HG02981 (cell line): Measurements from ENCODE around the gene PNMA8C.
"Not testable (repeated sequence)": the region's sequence is repeated elsewhere in the genome, so short reads cannot be mapped to it uniquely, and the experiment has no call there.

Experiments
- ATAC-seq: cut with Tn5 transposase; IDR thresholded peaks from one replicate; pipeline ENCODE4 v1.9.1; 2021; ENCODE audit warnings: mild to moderate bottlenecking, moderate library complexity; ENCODE audit not compliant: unreplicated experiment

The PNMA8C gene

GRCh38 chr19:46411925-46412649, 16.6 kb downstream of the PNMA8C start:
- no peak for ATAC-seq

- ATAC-seq = no peak
Measured at GRCh38 chr19:46411088-46411924, 17.4 kb downstream of the PNMA8C start.

DNA sequence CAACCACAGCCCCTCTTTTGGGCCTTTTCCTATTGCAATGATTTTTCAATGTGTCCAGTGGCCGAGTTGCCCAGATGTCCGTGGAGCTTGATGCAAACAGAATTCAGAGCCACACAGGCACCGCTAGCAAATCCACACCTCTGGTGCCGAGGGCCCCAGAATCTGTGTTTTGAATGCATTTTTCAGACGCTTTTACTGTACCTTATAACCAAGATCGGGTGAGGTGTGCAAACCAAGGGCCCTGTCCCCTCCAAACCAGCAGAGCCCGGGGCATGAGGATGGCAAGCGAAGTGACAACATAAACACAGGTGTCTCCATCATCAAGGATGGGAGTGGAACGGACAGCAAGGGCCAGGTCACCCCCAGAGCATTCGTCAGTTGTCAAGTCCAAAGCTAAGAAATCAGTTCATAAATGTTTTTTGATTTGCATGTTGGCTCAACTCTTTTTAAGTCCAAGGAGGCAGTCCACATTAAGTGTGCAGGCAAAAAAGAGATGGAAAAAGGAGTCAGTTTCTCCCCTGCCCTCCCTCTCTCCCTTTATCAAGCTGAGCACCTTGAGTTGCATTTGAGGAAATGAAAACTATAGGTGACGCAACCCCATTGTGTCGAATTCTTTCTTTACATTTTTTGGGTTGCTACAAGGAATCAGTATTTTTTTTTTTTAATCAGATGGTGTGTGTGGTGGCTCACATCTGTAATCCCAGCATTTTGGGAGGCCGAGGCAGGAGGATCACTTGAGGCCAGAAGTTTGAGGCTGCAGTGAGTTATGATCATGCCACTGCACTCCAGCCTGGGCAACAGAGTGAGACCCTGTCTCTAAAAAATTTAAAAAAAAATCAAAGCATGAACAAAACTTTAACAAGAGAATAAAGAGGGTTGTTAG, 18.3 kb downstream of the PNMA8C start:
- no peak for ATAC-seq

GRCh38 chr19:46409191-46409590, 19.5 kb downstream of the PNMA8C start:
- no peak for ATAC-seq

- no peak for ATAC-seq
Measured at GRCh38 chr19:46408664-46409039, 20.1 kb downstream of the PNMA8C start.

- ATAC-seq = no peak
Measured at GRCh38 chr19:46407856-46408663, 20.7 kb downstream of the PNMA8C start.

DNA sequence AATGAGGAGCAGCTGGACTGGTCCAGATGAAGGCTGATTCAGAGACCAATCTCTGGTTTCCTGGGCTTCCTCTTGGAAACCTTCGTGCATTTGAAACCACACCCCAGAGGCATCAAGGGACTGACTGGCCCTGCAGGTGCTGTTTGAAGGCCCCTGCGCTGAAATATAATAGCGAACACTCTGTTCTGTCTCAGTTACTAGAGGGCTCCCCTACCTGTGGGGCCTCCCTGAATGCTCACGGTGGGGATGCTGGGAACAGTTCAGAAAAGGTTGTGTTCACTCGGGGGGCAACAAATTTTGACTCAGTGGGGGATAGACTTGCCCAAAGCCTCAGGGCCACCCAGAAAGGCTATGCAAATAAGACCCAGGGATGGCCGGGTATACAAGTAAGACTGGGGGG, 21.8 kb downstream of the PNMA8C start:
- no peak for ATAC-seq

- no peak for ATAC-seq
Measured at GRCh38 chr19:46404753-46405468, 23.8 kb downstream of the PNMA8C start.

- ATAC-seq = no peak
Measured at GRCh38 chr19:46404055-46404752, 24.5 kb downstream of the PNMA8C start.

GRCh38 chr19:46402725-46403124, 26.0 kb downstream of the PNMA8C start:
- no peak for ATAC-seq

DNA sequence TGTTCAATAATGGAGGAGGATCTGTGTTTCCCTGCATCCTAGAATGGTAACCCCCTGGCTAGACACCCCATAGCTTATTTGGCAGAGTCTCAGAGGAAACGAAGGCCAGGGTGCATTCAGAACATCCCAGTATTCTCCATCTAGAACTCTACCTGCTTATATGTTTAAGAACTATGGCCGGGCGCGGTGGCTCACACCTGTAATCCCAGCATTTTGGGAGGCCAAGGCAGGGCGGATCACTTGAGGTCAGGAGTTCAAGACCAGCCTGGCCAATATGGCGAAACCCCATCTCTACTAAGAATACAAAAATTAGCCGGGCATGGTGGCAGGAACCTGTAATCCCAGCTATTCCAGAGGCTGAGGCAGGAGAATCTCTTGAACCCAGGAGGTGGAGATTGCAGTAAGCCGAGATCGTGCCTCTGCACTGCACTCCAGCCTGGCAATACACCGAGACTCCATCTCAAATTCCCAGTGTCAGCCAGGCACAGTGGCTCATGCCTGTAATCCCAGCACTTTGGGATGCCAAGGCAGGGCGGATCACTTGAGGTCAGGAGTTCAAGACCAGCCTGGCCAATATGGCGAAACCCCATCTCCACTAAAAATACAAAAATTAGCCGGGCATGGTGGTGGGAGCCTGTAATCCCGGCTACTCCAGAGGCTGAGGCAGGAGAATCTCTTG, 30.8 kb downstream of the PNMA8C start:
- ATAC-seq = not testable (repeated sequence)

DNA sequence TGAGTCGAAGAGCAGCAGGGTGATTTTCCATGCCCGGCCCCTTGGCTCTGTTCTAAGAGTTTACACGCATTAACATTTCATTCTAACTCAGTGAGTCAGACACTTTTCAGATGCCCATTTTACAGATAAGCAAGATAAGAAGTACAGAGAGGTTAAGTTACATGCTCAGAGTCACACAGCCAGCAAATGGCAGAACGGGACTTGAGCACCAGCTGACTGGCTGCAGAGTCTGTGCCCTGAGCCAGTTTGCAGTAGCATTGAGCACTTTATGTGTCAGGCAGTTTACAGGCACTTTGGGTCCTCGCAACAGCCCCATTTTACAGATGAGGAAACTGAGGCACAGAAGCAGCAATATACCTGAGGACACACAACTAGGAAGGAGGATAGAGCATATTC, 34.3 kb downstream of the PNMA8C start:
- no peak for ATAC-seq

DNA sequence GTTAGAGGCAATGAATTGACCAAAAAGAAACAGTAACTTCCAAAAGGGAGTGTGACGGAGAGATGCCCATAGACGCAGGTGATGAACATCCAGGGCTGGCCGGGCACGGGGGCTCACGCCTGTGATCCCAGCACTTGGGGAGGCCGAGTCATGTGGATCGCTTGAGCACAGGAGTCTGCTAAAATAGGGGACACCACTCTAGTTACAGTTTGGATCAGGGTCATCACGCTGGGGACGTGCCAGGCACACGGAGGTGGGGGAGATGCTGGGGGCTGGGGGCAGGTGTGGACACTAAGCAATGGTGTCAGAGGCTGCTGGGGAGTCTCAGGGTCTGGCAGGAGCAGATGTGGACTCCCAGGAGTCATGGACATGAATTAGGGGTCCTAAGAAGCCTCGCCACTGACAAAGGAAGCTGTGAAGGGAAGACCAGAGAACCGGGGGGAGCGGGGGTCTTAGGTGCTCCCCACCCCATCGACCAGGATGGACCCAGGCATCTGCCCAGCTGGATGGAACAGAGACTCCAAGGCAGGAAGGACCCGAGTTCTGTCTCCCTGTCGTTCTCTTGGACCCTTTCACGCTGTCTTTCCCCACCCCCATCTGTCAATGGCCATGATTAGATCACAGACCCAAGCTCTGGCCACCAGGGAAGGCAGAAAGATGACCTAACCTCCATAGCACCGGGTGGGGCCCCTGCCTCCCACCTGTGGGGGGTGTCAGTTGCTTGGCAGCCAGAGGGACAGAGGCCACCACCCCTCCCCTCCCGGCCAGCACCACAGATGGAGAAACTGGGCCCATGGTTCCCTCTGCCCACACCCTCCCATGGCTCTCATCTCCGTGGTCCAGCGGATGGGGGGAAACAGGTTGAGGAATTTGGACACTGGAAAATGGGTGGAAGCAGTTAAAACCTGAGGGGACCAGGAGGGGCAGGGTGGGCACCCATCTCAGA, 35.0 kb downstream of the PNMA8C start:
- no peak for ATAC-seq

- no peak for ATAC-seq
Measured at GRCh38 chr19:46392837-46393236, 35.9 kb downstream of the PNMA8C start.

DNA sequence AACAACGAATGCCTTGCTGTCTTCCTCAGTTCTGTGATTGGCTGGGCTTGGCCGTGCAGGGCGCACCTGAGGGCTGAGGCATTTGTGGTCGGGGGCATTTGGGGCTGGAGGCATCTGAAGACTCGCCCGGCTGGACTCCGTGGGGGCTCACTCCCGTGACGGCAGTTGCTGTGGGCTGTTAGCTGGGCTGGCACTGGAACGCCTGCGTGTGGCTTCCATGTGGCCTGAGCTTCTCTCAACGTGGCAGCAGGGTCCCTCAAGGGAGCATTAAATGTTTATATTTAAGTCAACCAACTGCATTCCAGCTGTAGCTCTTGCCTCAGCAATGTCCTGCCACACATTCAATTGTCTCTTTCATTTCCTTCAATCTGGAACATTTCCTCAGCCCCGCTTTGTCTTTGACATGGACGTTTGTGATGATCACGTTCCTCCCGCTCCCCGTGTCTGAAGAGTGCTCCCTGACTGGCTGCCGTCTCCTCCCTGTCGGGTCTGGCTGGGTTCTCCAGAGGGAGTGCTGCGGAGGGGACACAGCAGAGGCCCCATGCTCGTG, 36.4 kb downstream of the PNMA8C start:
- ATAC-seq = no peak

GRCh38 chr19:46391296-46392251, 37.2 kb downstream of the PNMA8C start:
- no peak for ATAC-seq
